ENCODE data around the gene RPL7A. TPM values are rescaled to one million over a fixed set of nuclear protein-coding genes. Genes with fewer than 3 reads are reported as not detected.
"Not testable (repeated sequence)": the region's sequence is repeated elsewhere in the genome, so short reads cannot be mapped to it uniquely, and the experiment has no call there.

The RPL7A gene
- total RNA-seq, 1 donor from 2014 or later: 2,220 TPM

GRCh38 chr9:133309608-133310007 lies 38.4 kb upstream of the RPL7A start:
- Mint-ChIP-seq H3K27ac (no peak overlapping the region), H3K4me1 (no peaks in the 10 kb centered on the region)

GRCh38 chr9:133315997-133316396 lies 32.0 kb upstream of the RPL7A start:
- Mint-ChIP-seq H3K4me1 (no peaks in the 10 kb centered on the region), H3K27me3 (ENCODE audit: low read depth) (peaks cover 2% of the 10 kb centered on the region)

More at GRCh38 chr9:133309608-133310007, 38.4 kb upstream of the RPL7A start:
- Mint-ChIP-seq H3K36me3 (no peaks in the 10 kb centered on the region), H3K4me3 (no peak overlapping the region), H3K9me3 (peaks cover 9% of the 10 kb centered on the region), H3K27me3 (ENCODE audit: low read depth) (peaks cover 19% of the 10 kb centered on the region)
- DNase-seq (ENCODE audit: low spot score in 2 of 2, unreplicated experiment in 2 of 2): no peak
- no peak for TF ChIP-seq CTCF (IDR thresholded peaks at IDR 0.05; ENCODE audit: unreplicated experiment)

GRCh38 chr9:133317551-133317950 lies 30.5 kb upstream of the RPL7A start:
- not testable (repeated sequence) for H3K4me3 Mint-ChIP-seq; H3K27ac Mint-ChIP-seq; H3K36me3 Mint-ChIP-seq; H3K4me1 Mint-ChIP-seq; H3K9me3 Mint-ChIP-seq; H3K27me3 Mint-ChIP-seq (ENCODE audit: low read depth); DNase-seq (ENCODE audit: low spot score in 2 of 2, unreplicated experiment in 2 of 2)

More at GRCh38 chr9:133315997-133316396, 32.0 kb upstream of the RPL7A start:
- Mint-ChIP-seq H3K9me3 (no peaks in the 10 kb centered on the region), H3K36me3 (no peaks in the 10 kb centered on the region), H3K4me3 (no peak overlapping the region), H3K27ac (no peak overlapping the region)
- no peak for DNase-seq (ENCODE audit: low spot score in 2 of 2, unreplicated experiment in 2 of 2)
- TF ChIP-seq CTCF (IDR thresholded peaks at IDR 0.05; ENCODE audit: unreplicated experiment): no peak

GRCh38 chr9:133320421-133320881 lies 27.6 kb upstream of the RPL7A start:
- Mint-ChIP-seq H3K9me3 (peaks cover 13% of the 10 kb centered on the region), H3K27me3 (ENCODE audit: low read depth) (peaks cover 2% of the 10 kb centered on the region), H3K4me1 (no peaks in the 10 kb centered on the region), H3K4me3 (no peak overlapping the region), H3K27ac (no peak overlapping the region), H3K36me3 (no peaks in the 10 kb centered on the region)
- no peak for DNase-seq (ENCODE audit: low spot score in 2 of 2, unreplicated experiment in 2 of 2)
- no peak for TF ChIP-seq CTCF (IDR thresholded peaks at IDR 0.05; ENCODE audit: unreplicated experiment)

GRCh38 chr9:133321411-133321935 lies 26.5 kb upstream of the RPL7A start:
- H3K36me3 Mint-ChIP-seq: no peaks in the 10 kb centered on the region
- H3K4me1 Mint-ChIP-seq: no peaks in the 10 kb centered on the region
- H3K27ac Mint-ChIP-seq: no peak overlapping the region
- H3K4me3 Mint-ChIP-seq: no peak overlapping the region
- H3K27me3 Mint-ChIP-seq (ENCODE audit: low read depth): peaks cover 2% of the 10 kb centered on the region
- no peak for TF ChIP-seq CTCF (IDR thresholded peaks at IDR 0.05; ENCODE audit: unreplicated experiment)
- H3K9me3 Mint-ChIP-seq: peaks cover 18% of the 10 kb centered on the region
- no peak for DNase-seq (ENCODE audit: low spot score in 2 of 2, unreplicated experiment in 2 of 2)

GRCh38 chr9:133322701-133323100 lies 25.3 kb upstream of the RPL7A start:
- Mint-ChIP-seq H3K9me3 (peaks cover 18% of the 10 kb centered on the region), H3K27me3 (ENCODE audit: low read depth) (peaks cover 2% of the 10 kb centered on the region), H3K36me3 (no peaks in the 10 kb centered on the region), H3K27ac (no peak overlapping the region), H3K4me3 (no peak overlapping the region), H3K4me1 (no peaks in the 10 kb centered on the region)
- TF ChIP-seq CTCF (IDR thresholded peaks at IDR 0.05; ENCODE audit: unreplicated experiment): no peak
- no peak for DNase-seq (ENCODE audit: low spot score in 2 of 2, unreplicated experiment in 2 of 2)
